ENCODE measurements around the gene CASZ1. TPM values are rescaled to one million over a fixed set of nuclear protein-coding genes. Genes with fewer than 3 reads are reported as not detected.

Gene CASZ1
- total RNA-seq, 1 experiment from 2014 or later, result 3.9 TPM

DNA sequence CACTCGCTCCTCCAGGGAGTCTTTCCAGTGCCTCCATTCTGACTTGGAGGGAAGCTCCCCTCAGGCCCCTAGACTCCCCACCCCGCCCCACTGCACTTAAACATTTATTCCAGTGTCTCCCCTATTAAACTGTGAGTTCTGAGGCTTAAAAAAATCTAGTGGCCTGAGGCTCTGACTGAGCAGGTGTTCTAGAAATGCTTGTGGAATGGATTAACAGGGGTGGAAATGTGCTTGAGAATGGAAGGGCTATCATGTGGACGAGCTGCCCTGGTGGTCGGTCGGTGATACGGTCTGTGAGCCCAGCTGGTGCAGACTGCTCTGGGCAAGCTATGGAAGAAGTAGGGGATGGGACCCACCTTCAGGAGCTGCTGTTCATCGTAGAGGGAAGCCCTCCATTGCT, 191.5 kb downstream of the CASZ1 start:
- no peak overlapping the region for H2BK15ac ChIP-seq (ENCODE audit: low read depth, low read length)
- Mint-ChIP-seq H3K27ac (peak overlapping the region in 1 of 3 experiments; percentile 16; a peak in 1 of 7 replicates), H3K9me3 (no peaks in the 10 kb centered on the region), H3K4me3 (no peak overlapping the region), H3K4me1 (peaks cover 21 to 24% of the 10 kb centered on the region in 2 experiments), H3K27me3 (ENCODE audit: low read depth) (no peaks in the 10 kb centered on the region), H3K36me3 (ENCODE audit: insufficient read depth in 1 of 3, low read depth in 3 of 3) (no peaks in the 10 kb centered on the region; a peak in 1 of 7 replicates)
- H3K9me3 ChIP-seq (ENCODE audit: control insufficient read depth, low read depth, low read length), result no peaks in the 10 kb centered on the region
- no peaks in the 10 kb centered on the region for H3K79me1 ChIP-seq (ENCODE audit: insufficient read depth, low read depth, low read length, poor library complexity, severe bottlenecking)
- H3T11ph ChIP-seq (ENCODE audit: low read length), result no peak overlapping the region
- no CpG with 5 or more reads among the region's 7 CpGs for WGBS (ENCODE audit: extremely low coverage, insufficient read length, low lambda C conversion rate)
- no peak overlapping the region for H3K23ac ChIP-seq (ENCODE audit: insufficient read length, low read depth, low read length)
- TF ChIP-seq, protein P1, sequence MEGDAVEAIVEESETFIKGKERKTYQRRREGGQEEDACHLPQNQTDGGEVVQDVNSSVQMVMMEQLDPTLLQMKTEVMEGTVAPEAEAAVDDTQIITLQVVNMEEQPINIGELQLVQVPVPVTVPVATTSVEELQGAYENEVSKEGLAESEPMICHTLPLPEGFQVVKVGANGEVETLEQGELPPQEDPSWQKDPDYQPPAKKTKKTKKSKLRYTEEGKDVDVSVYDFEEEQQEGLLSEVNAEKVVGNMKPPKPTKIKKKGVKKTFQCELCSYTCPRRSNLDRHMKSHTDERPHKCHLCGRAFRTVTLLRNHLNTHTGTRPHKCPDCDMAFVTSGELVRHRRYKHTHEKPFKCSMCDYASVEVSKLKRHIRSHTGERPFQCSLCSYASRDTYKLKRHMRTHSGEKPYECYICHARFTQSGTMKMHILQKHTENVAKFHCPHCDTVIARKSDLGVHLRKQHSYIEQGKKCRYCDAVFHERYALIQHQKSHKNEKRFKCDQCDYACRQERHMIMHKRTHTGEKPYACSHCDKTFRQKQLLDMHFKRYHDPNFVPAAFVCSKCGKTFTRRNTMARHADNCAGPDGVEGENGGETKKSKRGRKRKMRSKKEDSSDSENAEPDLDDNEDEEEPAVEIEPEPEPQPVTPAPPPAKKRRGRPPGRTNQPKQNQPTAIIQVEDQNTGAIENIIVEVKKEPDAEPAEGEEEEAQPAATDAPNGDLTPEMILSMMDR (conservative IDR thresholded peaks at IDR 0.05), result no peak
- no peaks in the 10 kb centered on the region for H3K27me3 ChIP-seq (ENCODE audit: insufficient read depth, low read length)
- no peak overlapping the region for H2BK5ac ChIP-seq (ENCODE audit: insufficient read length, low read length)
- no peaks in the 10 kb centered on the region for H3K23me2 ChIP-seq (ENCODE audit: insufficient read length, low read depth, low read length, poor library complexity, severe bottlenecking)
- no peak overlapping the region for H3K9ac ChIP-seq (ENCODE audit: extremely low read depth, insufficient read length, low read length)
- H3K4ac ChIP-seq (ENCODE audit: low read depth, low read length), result no peak overlapping the region
- H3K27ac ChIP-seq (ENCODE audit: insufficient read length, low read depth, low read length), result no peak overlapping the region
- no peak overlapping the region for H2BK12ac ChIP-seq (ENCODE audit: insufficient read length, low read depth, low read length)
- H2BK120ac ChIP-seq (ENCODE audit: low read depth, low read length, poor library complexity, severe bottlenecking), result no peak overlapping the region
- DNase-seq, result no peak
- H3K4me1 ChIP-seq (ENCODE audit: insufficient read depth, low read length), result 0 out of 2 replicates have a peak, but pooled peaks cover 6% of the 10 kb centered on the region
- peaks cover 4% of the 10 kb centered on the region for H4K20me1 ChIP-seq (ENCODE audit: control insufficient read depth, insufficient read depth, insufficient read length)
- H4K5ac ChIP-seq (ENCODE audit: insufficient read length, low read depth, low read length), result no peak overlapping the region
- H3K4me2 ChIP-seq (ENCODE audit: insufficient read depth, insufficient read length, low read length), result no peak overlapping the region
- H2BK20ac ChIP-seq (ENCODE audit: low read depth, low read length, poor library complexity, severe bottlenecking), result no peak overlapping the region
- no peak overlapping the region for H3K14ac ChIP-seq (ENCODE audit: insufficient read depth, low read length)
- no peak overlapping the region for H3K18ac ChIP-seq (ENCODE audit: insufficient read length, low read depth, low read length)
- no peak overlapping the region for H3K56ac ChIP-seq (ENCODE audit: insufficient read length, low read depth, low read length)
- no peaks in the 10 kb centered on the region for H3K79me2 ChIP-seq (ENCODE audit: insufficient read depth, low read length)
- no peak overlapping the region for H2AFZ ChIP-seq (ENCODE audit: low read length)
- no peak overlapping the region for H2AK5ac ChIP-seq (ENCODE audit: insufficient read length, low read length)
- no peak overlapping the region for H4K8ac ChIP-seq (replicated peaks; ENCODE audit: insufficient read length, low read depth, low read length)
- no peak overlapping the region for H4K91ac ChIP-seq (ENCODE audit: insufficient read length, low read depth, low read length)

Measured in H9 (cell line).